SH-SY5Y (cell line): ENCODE data around the gene SCN4B.

Source experiments
- GATA2 ChIP-seq: IDR thresholded peaks from 2 replicates; pipeline ENCODE4 v1.6.1; 2011; ENCODE audit warnings: mild to moderate bottlenecking, low read depth, low read length
- GATA3 ChIP-seq: IDR thresholded peaks from 2 replicates; pipeline ENCODE4 v1.6.1; 2011; ENCODE audit warnings: low read depth, mild to moderate bottlenecking, low read length, moderate library complexity

- TF ChIP-seq GATA3 (no peak), GATA2 (no peak)
Measured at GRCh38 chr11:118109231-118109630, 43.4 kb downstream of the SCN4B start.
